Skeletal muscle tissue (tissue), 4 donors: ENCODE results near the gene CDON. TPM values are rescaled to one million over a fixed set of nuclear protein-coding genes. Genes with fewer than 3 reads are reported as not detected.

Experiments
- H3K27ac ChIP-seq: one replicate; pipeline ENCODE4 v1.7.0; 2013; ENCODE audit warnings: mild to moderate bottlenecking, low read depth, low read length, inconsistent platforms
- H3K27me3 ChIP-seq, 3 donors: one replicate each; pipeline ENCODE4 v1.7.0; 2013; ENCODE audit warnings: low read length in 3 of 3; ENCODE audit not compliant: control insufficient read depth in 3 of 3, insufficient read depth in 3 of 3
- H3K36me3 ChIP-seq, 3 donors: one replicate each; pipeline ENCODE4 v1.7.0; 2013; ENCODE audit warnings: low read length in 3 of 3; ENCODE audit not compliant: control insufficient read depth in 3 of 3, insufficient read depth in 3 of 3
- H3K4me1 ChIP-seq, 3 donors: one replicate each; pipeline ENCODE4 v1.7.0; 2013; ENCODE audit warnings: low read length in 3 of 3, mild to moderate bottlenecking in 3 of 3; ENCODE audit not compliant: control insufficient read depth in 3 of 3, insufficient read depth in 3 of 3
- H3K4me3 ChIP-seq, 3 donors: one replicate each; pipeline ENCODE4 v1.7.0; 2013; ENCODE audit warnings: low read length in 3 of 3
- H3K9ac ChIP-seq, 3 donors: one replicate each; pipeline ENCODE4 v1.7.0; 2013; ENCODE audit warnings: low read length in 3 of 3, mild to moderate bottlenecking in 3 of 3, moderate library complexity in 2 of 3, low read depth in 1 of 3
- H3K9me3 ChIP-seq, 3 donors: one replicate each; pipeline ENCODE4 v1.7.0; 2013; ENCODE audit warnings: low read length in 3 of 3; ENCODE audit not compliant: control insufficient read depth in 3 of 3
- total RNA-seq: library from RNA; depleted of rRNA; stranded (reverse); fragments of >200 nt; gene quantifications from one replicate; pipeline ENCODE4 v1.2.3, GENCODE V29; 2014
- donor health status: Osteomylitis.

Gene CDON
- total RNA-seq, 1 donor from 2014 or later = 28.7 TPM

- Histone ChIP-seq H3K27ac (no peak overlapping the region), H3K27me3 (no peaks in the 10 kb centered on the region), H3K4me1 (no peaks in the 10 kb centered on the region), H3K9me3 (no peaks in the 10 kb centered on the region), H3K4me3 (no peak overlapping the region), H3K36me3 (no peaks in the 10 kb centered on the region), H3K9ac (no peak overlapping the region)
These were observed 14.5 kb downstream of the CDON start for GRCh38 chr11:126048197-126048596.

DNA sequence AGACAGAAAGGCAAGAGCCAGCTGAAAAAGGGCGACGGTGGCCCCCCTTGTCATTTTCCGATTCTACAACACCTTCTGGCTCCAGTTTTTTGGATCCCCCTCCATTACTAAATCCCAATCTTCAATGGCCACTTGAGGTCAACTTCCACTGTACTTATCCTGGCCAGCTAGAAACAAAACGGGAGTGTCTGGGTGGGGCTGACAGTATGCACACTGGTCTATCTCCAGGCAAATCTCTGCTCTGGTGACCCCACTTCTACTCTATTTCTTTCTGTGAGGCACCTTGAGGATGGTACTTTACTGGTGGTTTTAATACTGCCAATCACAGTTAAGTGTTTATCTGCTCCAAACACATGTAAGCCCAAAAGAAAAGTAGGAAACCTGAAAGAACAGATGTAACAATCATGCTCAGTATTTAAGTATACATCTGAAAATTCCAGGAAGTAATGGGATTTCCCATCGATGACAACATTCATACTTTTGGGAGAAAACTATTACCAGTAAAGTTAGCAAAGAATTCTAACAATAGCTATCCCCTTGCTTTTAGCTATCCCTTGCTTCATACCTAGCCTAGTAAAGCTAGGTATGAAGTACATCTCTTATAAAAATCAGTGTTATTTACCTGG is 16.0 kb downstream of the CDON start:
- Histone ChIP-seq H3K4me1 (no peaks in the 10 kb centered on the region), H3K27me3 (no peaks in the 10 kb centered on the region)

GRCh38 chr11:126039485-126040271 is 23.0 kb downstream of the CDON start:
- Histone ChIP-seq H3K9ac (no peak overlapping the region), H3K36me3 (no peaks in the 10 kb centered on the region), H3K27ac (no peak overlapping the region), H3K27me3 (no peaks in the 10 kb centered on the region), H3K4me1 (no peaks in the 10 kb centered on the region), H3K9me3 (no peaks in the 10 kb centered on the region), H3K4me3 (no peak overlapping the region)

More for the DNA sequence above, 16.0 kb downstream of the CDON start:
- Histone ChIP-seq H3K9ac (no peak overlapping the region), H3K9me3 (no peaks in the 10 kb centered on the region), H3K4me3 (no peak overlapping the region), H3K36me3 (no peaks in the 10 kb centered on the region), H3K27ac (no peak overlapping the region)

DNA sequence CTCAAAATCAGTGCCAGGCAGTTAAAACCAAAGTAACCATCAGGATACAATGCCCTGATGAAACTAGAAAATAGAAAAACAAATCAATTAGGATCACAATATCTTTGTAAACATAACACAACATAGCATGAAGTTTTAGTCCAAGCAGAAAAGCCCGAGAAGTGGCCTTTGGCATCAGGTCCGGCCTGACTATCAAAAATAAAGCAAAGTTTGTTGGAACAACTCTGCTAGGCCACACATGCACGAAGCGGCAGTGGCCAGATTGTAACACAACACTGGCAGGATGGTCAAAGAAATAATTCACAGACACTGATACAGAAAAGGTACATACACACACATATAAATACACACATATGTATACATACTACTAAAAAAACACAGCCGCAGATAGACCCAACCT is 26.9 kb downstream of the CDON start:
- H3K27me3 ChIP-seq = no peaks in the 10 kb centered on the region
- H3K36me3 ChIP-seq = no peaks in the 10 kb centered on the region
- no peaks in the 10 kb centered on the region for H3K9me3 ChIP-seq
- no peak overlapping the region for H3K27ac ChIP-seq
- no peak overlapping the region for H3K4me3 ChIP-seq
- no peak overlapping the region for H3K9ac ChIP-seq
- H3K4me1 ChIP-seq = peaks cover 0 to 5% (median 4%) of the 10 kb centered on the region in 3 donors

- Histone ChIP-seq H3K9ac (no peak overlapping the region), H3K27ac (no peak overlapping the region), H3K27me3 (no peaks in the 10 kb centered on the region), H3K4me3 (no peak overlapping the region), H3K9me3 (no peaks in the 10 kb centered on the region), H3K4me1 (peaks cover 0 to 5% (median 4%) of the 10 kb centered on the region in 3 donors), H3K36me3 (no peaks in the 10 kb centered on the region)
These were observed 27.7 kb downstream of the CDON start for GRCh38 chr11:126034933-126035425.

GRCh38 chr11:126034039-126034932 is 28.4 kb downstream of the CDON start:
- Histone ChIP-seq H3K9ac (no peak overlapping the region), H3K27me3 (no peaks in the 10 kb centered on the region), H3K4me3 (peak overlapping the region in 1 of 3 donors; percentile 16), H3K27ac (peak overlapping the region; percentile 8), H3K4me1 (peaks cover 0 to 5% (median 4%) of the 10 kb centered on the region in 3 donors), H3K36me3 (no peaks in the 10 kb centered on the region), H3K9me3 (no peaks in the 10 kb centered on the region)

GRCh38 chr11:126032375-126032774 is 30.3 kb downstream of the CDON start:
- Histone ChIP-seq H3K27ac (no peak overlapping the region), H3K27me3 (no peaks in the 10 kb centered on the region)

DNA sequence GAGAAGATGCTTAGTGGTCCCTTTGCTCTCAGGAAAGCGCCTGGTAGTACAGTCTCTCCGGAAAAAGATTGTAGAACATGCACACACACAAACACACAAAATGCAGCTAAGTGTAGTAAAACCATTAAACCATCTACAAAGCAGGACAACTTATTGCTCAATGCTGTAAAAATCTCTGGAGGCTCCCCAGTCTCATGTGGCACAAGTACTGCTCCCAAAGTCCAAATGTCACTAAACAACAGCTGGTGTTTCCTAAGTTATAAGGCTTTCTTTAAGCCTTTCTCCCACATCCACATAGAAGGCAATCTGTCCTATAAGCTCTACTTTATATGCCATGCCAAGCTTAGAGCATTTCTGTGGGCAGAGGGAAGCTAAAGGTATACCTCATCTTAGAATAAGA is 32.9 kb downstream of the CDON start:
- Histone ChIP-seq H3K27ac (no peak overlapping the region), H3K27me3 (no peaks in the 10 kb centered on the region), H3K4me1 (peaks cover 0 to 8% (median 4%) of the 10 kb centered on the region in 3 donors), H3K9me3 (no peaks in the 10 kb centered on the region), H3K4me3 (no peak overlapping the region), H3K9ac (no peak overlapping the region), H3K36me3 (no peaks in the 10 kb centered on the region)

More at GRCh38 chr11:126032375-126032774, 30.3 kb downstream of the CDON start:
- no peaks in the 10 kb centered on the region for H3K36me3 ChIP-seq
- H3K4me1 ChIP-seq = peaks cover 0 to 5% (median 4%) of the 10 kb centered on the region in 3 donors
- H3K9ac ChIP-seq = no peak overlapping the region
- no peak overlapping the region for H3K4me3 ChIP-seq
- H3K9me3 ChIP-seq = no peaks in the 10 kb centered on the region

GRCh38 chr11:126029237-126029636 is 33.4 kb downstream of the CDON start:
- no peak overlapping the region for H3K27ac ChIP-seq

More at GRCh38 chr11:126029237-126029636, 33.4 kb downstream of the CDON start:
- Histone ChIP-seq H3K4me3 (no peak overlapping the region), H3K27me3 (no peaks in the 10 kb centered on the region), H3K9me3 (no peaks in the 10 kb centered on the region), H3K9ac (no peak overlapping the region), H3K4me1 (peaks cover 0 to 8% (median 2%) of the 10 kb centered on the region in 3 donors), H3K36me3 (no peaks in the 10 kb centered on the region)
